Sigmoid colon (tissue), 7 donors: ENCODE results near the gene UNKL. TPM values are rescaled to one million over a fixed set of nuclear protein-coding genes. Genes with fewer than 3 reads are reported as not detected.

Source experiments
- DNase-seq: peaks from one replicate; pipeline ENCODE4 v3.0.0-alpha.2; 2019
- H3K27ac ChIP-seq, 4 donors: fragments of 200-600 bp; sonication (generic); one replicate each; pipeline ENCODE4 v1.5.1; 2016 to 2019; ENCODE audit warnings: mild to moderate bottlenecking in 1 of 4
- H3K27me3 ChIP-seq, 3 donors: fragments of 200-600 bp; sonication (generic); one replicate each; pipeline ENCODE4 v1.5.1; 2019; ENCODE audit warnings: mild to moderate bottlenecking in 1 of 3
- H3K36me3 ChIP-seq, 4 donors: fragments of 200-600 bp; sonication (generic); one replicate each; pipeline ENCODE4 v1.5.1; 2016 to 2019
- H3K4me1 ChIP-seq, 4 donors: fragments of 200-600 bp; sonication (generic); one replicate each; pipeline ENCODE4 v1.5.1; 2017 to 2019
- H3K4me3 ChIP-seq, 4 donors: fragments of 200-600 bp; sonication (generic); one replicate each; pipeline ENCODE4 v1.5.1; 2017 to 2019; ENCODE audit warnings: mild to moderate bottlenecking in 2 of 4, moderate library complexity in 1 of 4
- H3K9me3 ChIP-seq, 4 donors: fragments of 200-600 bp in 3 of 4; sonication (generic) in 3 of 4; one replicate each; pipeline versions ENCODE4 v1.5.1 to v1.6.1; 2013 to 2019
- CTCF ChIP-seq, 4 experiments: fragments of 450-650 bp in 3 of 4; fragments of 200-600 bp in 1 of 4; IDR thresholded peaks; one replicate each; pipeline ENCODE4 v1.5.1; 2016 to 2019; ENCODE audit warnings: antibody characterized with exemption in 4 of 4, mild to moderate bottlenecking in 3 of 4, moderate library complexity in 2 of 4
- EP300 ChIP-seq, 4 donors: sonication (generic); formaldehyde crosslinking; IDR thresholded peaks; one replicate each; pipeline ENCODE4 v1.6.1; 2017; ENCODE audit warnings: antibody characterized with exemption in 4 of 4
- POLR2A ChIP-seq, 2 donors: fragments of 450-650 bp; IDR thresholded peaks; one replicate each; pipeline ENCODE4 v1.6.1; 2016; ENCODE audit warnings: antibody characterized with exemption in 2 of 2, mild to moderate bottlenecking in 2 of 2, moderate library complexity in 2 of 2
- POLR2AphosphoS5 ChIP-seq, 4 donors: sonication (generic); formaldehyde crosslinking; IDR thresholded peaks; one replicate each; pipeline ENCODE4 v1.6.1; 2017; ENCODE audit warnings: antibody characterized with exemption in 4 of 4
- WGBS, 2 donors: extraction: QIAGEN DNeasy Blood & Tissue Kit; methylation state at CpG; one replicate each; pipeline ENCODE4 v1.1.7; 2013; 5-methylcytosine and 5-hydroxymethylcytosine counted together
- intact Hi-C: fragments of 100-400 bp; cut with DNase I; formaldehyde crosslinking; loops from one replicate; pipeline ENCODE4 v1.15.1; 2023
- polyA plus RNA-seq, 3 donors: library from polyadenylated mRNA; stranded (reverse); fragments of 200-250 nt; gene quantifications; one replicate each; pipeline ENCODE4 v1.2.3, GENCODE V29; 2013
- total RNA-seq, 4 donors: library from RNA; depleted of rRNA; stranded (reverse); fragments of >200 nt; gene quantifications; one replicate each; pipeline ENCODE4 v1.1.0, GENCODE V29; 2016
- donor health status: healthy with polysubstance abuse.
- donor health status: Bipolar disorder and iron deficiency.
- donor health status: healthy.

The UNKL gene
- total and polyA plus RNA-seq, 7 donors: 2.1 to 29.1 (median 19.6) TPM

DNA sequence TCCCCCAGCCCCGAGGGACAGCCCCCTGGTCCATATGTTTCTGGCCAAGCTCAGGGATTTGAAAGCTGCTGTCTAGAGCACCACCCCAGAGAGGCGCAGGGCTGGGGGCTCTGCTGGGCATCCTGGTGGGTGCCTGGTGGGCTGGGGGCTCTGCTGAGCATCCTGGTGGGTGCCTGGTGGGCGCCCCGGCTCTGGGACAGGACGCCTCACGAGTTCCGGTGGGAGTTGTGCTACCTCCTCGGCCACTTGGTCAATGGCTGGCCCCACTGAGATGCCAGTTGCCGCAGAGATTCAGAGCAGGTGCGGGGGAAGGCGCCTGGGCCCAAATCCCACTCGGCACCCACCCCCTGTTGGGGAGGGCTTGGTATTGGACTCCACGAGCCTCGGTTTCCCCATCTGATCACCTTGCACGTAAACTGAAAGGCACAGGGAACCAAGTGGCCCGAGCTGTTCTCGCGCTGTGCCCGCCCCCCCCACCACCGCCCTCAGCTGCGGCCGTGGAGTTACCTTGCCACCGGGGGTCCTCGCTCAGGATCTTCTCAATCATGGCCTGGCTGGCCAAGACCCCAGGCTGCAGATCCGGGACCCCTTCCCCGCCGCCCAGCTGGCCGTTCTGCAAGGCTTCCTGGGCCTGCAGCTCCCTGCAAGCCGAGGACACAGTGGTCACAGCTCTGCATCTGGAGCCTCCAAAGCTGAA lies 13.3 kb downstream of the UNKL start:
- H3K36me3 ChIP-seq: peaks cover 33 to 88% (median 40%) of the 10 kb centered on the region in 4 donors
- H3K4me3 ChIP-seq: no peak overlapping the region
- H3K27me3 ChIP-seq: no peaks in the 10 kb centered on the region
- no peaks in the 10 kb centered on the region for H3K9me3 ChIP-seq
- intact Hi-C loops: no loop called here
- no peak for DNase-seq
- no peak for TF ChIP-seq EP300 (IDR thresholded peaks at IDR 0.05)
- no peak for TF ChIP-seq CTCF (IDR thresholded peaks at IDR 0.05)
- no peak for TF ChIP-seq POLR2AphosphoS5 (IDR thresholded peaks at IDR 0.05)
- TF ChIP-seq POLR2A (IDR thresholded peaks at IDR 0.05): no peak
- H3K27ac ChIP-seq: no peak overlapping the region
- H3K4me1 ChIP-seq: no peaks in the 10 kb centered on the region
- WGBS, 2 donors: 93% methylated on average over 29 of the region's 29 CpGs

GRCh38 chr16:1398826-1399581 lies 15.5 kb downstream of the UNKL start:
- no peak for DNase-seq
- peaks cover 33 to 96% (median 41%) of the 10 kb centered on the region in 4 donors for H3K36me3 ChIP-seq
- WGBS, 2 donors: 96 to 97% methylated on average over 38 of the region's 38 CpGs

DNA sequence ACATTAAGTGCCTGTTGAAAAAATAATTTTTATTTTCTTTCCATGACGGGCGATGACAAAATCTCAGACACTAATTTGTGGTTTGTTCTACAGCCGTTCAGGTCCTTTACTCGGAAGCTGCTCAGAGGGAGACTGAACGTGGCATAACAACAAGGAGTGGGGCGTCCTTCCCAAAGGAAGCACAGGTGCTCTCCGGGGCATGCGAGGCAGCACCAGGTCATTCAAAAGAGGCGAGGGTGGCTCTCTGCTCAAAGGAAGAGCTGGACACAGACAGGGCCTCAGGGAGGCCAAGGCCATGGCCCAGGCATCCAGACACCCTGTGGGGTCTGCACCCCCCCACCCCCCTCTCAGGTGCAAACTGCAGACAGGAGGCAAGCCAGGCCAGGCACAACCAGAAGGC lies 16.2 kb downstream of the UNKL start:
- Histone ChIP-seq H3K27ac (no peak overlapping the region), H3K4me3 (no peak overlapping the region), H3K27me3 (no peaks in the 10 kb centered on the region), H3K9me3 (no peaks in the 10 kb centered on the region), H3K4me1 (no peaks in the 10 kb centered on the region), H3K36me3 (peaks cover 40 to 96% (median 48%) of the 10 kb centered on the region in 4 donors)
- 93 to 95% methylated on average over 9 of the region's 9 CpGs for WGBS, 2 donors
- TF ChIP-seq POLR2A (IDR thresholded peaks at IDR 0.05) (no peak), EP300 (IDR thresholded peaks at IDR 0.05) (no peak), POLR2AphosphoS5 (IDR thresholded peaks at IDR 0.05) (no peak), CTCF (IDR thresholded peaks at IDR 0.05) (no peak)
- no peak for DNase-seq
- intact Hi-C loops: no loop called here

More at GRCh38 chr16:1398826-1399581, 15.5 kb downstream of the UNKL start:
- Histone ChIP-seq H3K27ac (no peak overlapping the region), H3K9me3 (no peaks in the 10 kb centered on the region), H3K4me1 (no peaks in the 10 kb centered on the region), H3K4me3 (no peak overlapping the region), H3K27me3 (no peaks in the 10 kb centered on the region)
- TF ChIP-seq POLR2A (IDR thresholded peaks at IDR 0.05) (no peak), CTCF (IDR thresholded peaks at IDR 0.05) (no peak), EP300 (IDR thresholded peaks at IDR 0.05) (no peak)
- intact Hi-C loops: no loop called here

- no peaks in the 10 kb centered on the region for H3K27me3 ChIP-seq
- 93 to 95% methylated on average over 21 of the region's 21 CpGs for WGBS, 2 donors
- H3K4me1 ChIP-seq: no peaks in the 10 kb centered on the region
- no peak for DNase-seq
- intact Hi-C loops: no loop called here
- no peak overlapping the region for H3K27ac ChIP-seq
- no peak overlapping the region for H3K4me3 ChIP-seq
- H3K36me3 ChIP-seq: peaks cover 44 to 96% (median 48%) of the 10 kb centered on the region in 4 donors
- H3K9me3 ChIP-seq: no peaks in the 10 kb centered on the region
- TF ChIP-seq CTCF (IDR thresholded peaks at IDR 0.05): no peak
- TF ChIP-seq POLR2AphosphoS5 (IDR thresholded peaks at IDR 0.05): no peak
- no peak for TF ChIP-seq EP300 (IDR thresholded peaks at IDR 0.05)
- TF ChIP-seq POLR2A (IDR thresholded peaks at IDR 0.05): no peak
These were observed 16.7 kb downstream of the UNKL start for GRCh38 chr16:1397779-1398178.
